Neural cell (in vitro differentiated cells): ENCODE measurements around the gene PIP4K2C.
"Not testable (repeated sequence)": the region's sequence is repeated elsewhere in the genome, so short reads cannot be mapped to it uniquely, and the experiment has no call there.

ENCODE experiments used
- EZH2 ChIP-seq: fragments of 200-600, 300-800 bp; shearing (Covaris generic), sonication (generic); IDR thresholded peaks from 2 replicates; pipeline ENCODE4 v1.6.1; 2014; ENCODE audit warnings: antibody characterized with exemption, low read length, borderline replicate concordance, mild to moderate bottlenecking; ENCODE audit not compliant: insufficient read depth, poor library complexity, severe bottlenecking
- POLR2AphosphoS5 ChIP-seq: IDR thresholded peaks from 2 replicates; pipeline ENCODE4 v1.6.1; 2012
- SMC3 ChIP-seq: fragments of 450-650 bp; conservative IDR thresholded peaks from 2 replicates; pipeline ENCODE4 v1.6.1; 2014; ENCODE audit warnings: antibody characterized with exemption, mild to moderate bottlenecking, moderate library complexity; ENCODE audit not compliant: poor library complexity
- TF ChIP-seq, protein P1 (sequence below): fragments of 450-650 bp; IDR thresholded peaks from 2 replicates; pipeline ENCODE4 v1.5.1; 2014; ENCODE audit warnings: antibody characterized with exemption, mild to moderate bottlenecking, moderate library complexity; ENCODE audit not compliant: poor library complexity, severe bottlenecking

DNA sequence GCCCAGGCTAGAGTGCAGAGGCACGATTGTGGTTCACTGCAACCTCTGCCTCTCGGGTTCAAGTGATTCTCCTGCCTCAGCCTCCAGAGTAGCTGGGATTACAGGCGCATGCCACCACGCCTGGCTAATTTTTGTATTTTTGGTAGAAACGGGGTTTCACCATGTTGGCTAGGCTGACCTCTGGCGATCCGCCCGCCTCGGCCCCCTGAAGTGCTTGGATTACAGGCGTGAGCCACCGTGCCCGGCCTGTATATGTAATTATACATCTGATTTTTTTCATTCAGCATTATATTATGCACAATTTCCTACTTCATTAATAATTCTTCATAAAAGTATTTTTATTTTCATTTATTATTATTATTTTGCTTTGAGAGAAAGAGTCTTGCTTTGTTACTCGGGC is 20.6 kb upstream of the PIP4K2C start:
- TF ChIP-seq, protein P1, sequence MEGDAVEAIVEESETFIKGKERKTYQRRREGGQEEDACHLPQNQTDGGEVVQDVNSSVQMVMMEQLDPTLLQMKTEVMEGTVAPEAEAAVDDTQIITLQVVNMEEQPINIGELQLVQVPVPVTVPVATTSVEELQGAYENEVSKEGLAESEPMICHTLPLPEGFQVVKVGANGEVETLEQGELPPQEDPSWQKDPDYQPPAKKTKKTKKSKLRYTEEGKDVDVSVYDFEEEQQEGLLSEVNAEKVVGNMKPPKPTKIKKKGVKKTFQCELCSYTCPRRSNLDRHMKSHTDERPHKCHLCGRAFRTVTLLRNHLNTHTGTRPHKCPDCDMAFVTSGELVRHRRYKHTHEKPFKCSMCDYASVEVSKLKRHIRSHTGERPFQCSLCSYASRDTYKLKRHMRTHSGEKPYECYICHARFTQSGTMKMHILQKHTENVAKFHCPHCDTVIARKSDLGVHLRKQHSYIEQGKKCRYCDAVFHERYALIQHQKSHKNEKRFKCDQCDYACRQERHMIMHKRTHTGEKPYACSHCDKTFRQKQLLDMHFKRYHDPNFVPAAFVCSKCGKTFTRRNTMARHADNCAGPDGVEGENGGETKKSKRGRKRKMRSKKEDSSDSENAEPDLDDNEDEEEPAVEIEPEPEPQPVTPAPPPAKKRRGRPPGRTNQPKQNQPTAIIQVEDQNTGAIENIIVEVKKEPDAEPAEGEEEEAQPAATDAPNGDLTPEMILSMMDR = not testable (repeated sequence)
- not testable (repeated sequence) for TF ChIP-seq SMC3, EZH2, POLR2AphosphoS5
